HG02763 (cell line): Measurements from ENCODE around the gene CARD11.
A peak's percentile ranks its signal among the peaks of the same experiment; 100 is the strongest.

Experiments
- ATAC-seq: cut with Tn5 transposase; IDR thresholded peaks from one replicate; pipeline ENCODE4 v1.9.1; 2021; ENCODE audit warnings: mild to moderate bottlenecking, moderate library complexity; ENCODE audit not compliant: unreplicated experiment

Gene CARD11

GRCh38 chr7:2984091-2984490, 59.6 kb downstream of the CARD11 start:
- no peak for ATAC-seq

DNA sequence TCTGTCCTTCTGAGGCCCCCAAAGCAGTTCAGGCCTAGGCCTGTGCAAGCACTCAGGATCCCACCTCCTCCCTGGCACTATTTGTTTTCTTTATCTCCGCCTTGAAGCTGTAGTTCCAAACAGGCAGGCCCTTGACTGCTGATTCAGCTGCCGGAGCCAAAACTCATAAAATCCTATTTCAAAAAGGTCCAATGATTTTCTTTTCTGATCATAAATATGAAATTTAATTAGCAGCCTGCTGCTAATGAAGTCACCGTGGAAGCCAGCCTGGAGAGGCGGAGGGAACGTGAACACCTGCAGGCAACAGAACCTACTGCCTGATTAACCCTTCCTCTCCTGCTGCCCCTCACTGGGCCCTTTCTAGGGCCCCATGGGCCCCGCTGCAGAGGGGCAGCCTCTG, 60.1 kb downstream of the CARD11 start:
- no peak for ATAC-seq

DNA sequence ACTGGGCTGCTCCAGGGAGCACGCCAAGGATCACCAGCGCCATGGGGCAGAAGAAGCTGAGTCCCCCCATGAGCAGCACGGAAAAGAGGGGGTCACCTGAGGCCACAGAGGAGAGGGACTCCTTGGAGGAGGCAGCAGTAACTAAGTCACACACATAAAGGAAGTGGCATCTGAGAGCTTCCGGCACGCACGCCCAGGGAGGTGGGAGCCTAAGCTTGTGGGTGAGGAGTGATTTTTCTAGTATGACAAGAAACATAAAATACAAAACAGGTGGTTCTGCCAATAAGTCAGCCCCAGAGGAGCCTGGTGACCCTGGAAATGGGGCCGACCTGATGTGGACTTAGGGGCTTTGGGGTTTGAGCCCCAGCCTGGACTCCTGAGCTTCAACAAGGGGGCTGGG, 60.8 kb downstream of the CARD11 start:
- ATAC-seq, result no peak

DNA sequence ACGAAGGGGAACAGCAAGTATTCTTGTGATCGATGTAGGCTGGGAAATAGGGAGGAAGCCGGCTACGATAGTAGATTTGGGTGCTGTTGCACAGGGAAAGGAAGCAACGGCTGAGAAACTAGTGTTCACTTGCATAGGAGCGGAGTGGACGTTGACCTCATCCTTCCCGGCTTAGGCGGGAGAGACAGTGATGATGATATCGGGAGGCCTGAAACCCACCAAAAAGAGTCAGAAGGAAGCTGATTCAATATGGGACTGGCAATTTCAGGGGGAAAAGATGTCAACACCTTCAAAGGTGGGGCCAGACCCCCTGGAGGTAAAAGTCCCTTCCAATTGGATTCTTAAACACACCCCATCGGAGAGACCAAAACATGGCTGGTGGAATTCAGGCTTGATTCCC, 61.3 kb downstream of the CARD11 start:
- no peak for ATAC-seq

DNA sequence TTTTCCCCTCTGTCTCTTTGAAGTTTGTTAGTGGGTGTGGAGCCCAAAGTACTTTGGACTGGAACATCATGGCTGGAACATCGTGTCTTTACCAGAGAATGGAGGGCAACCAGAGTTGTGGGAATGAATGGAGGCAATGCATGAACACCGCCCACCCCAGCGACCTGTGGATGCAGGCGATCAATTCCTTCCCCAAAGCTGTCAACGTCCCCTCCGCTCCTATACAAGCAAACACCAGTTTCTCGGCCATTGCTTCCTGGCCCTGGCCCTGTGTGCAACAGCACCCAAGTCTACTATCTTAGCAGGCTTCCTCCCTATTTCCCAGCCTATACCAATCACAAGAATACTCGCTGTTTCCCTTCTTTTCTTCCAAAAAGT, 62.6 kb downstream of the CARD11 start:
- ATAC-seq, result no peak

GRCh38 chr7:2980401-2981102, 63.1 kb downstream of the CARD11 start:
- no peak for ATAC-seq

DNA sequence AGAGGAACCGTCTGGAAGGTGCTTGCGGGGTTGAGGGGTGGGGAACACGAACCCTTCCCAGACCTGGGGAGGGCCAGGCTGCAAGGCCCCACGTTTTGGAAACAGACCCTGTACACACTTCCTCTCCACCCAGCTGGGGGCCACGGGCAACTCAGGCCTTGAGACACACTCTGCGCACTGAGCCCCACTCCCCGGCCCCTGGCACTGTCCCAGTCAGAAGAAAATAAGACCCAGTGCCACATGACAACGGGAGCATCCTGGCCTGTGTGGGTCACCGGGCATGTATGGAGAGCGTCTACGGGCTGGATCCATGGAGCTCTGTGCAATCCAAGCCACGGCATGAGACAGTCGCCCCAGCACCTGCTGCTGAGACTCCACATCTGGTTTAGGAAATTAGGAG, 63.7 kb downstream of the CARD11 start:
- ATAC-seq, result no peak

- no peak for ATAC-seq
Measured at GRCh38 chr7:2979201-2979631, 64.5 kb downstream of the CARD11 start.

DNA sequence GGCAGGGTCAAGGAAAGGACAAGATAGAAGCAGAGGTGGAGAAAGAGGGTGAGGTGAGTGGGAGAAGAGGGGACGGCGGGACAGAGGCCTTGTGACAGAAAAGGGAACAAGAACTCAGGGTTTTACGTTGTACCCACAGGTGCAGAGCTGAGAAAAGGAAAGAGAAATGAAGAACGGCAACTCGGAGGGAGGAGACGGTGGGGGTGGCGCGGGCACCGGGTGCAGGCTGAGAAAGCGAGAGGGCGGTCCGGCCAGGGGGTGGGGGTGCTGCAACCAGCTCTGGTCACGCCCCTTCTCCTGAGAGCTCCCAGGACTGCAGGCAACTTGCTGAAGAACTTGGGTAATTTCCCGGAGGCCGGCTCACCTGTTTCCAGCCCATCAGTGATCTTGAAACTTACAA, 65.3 kb downstream of the CARD11 start:
- peak; percentile 84 for ATAC-seq

GRCh38 chr7:2975821-2976371, 67.8 kb downstream of the CARD11 start:
- no peak for ATAC-seq

DNA sequence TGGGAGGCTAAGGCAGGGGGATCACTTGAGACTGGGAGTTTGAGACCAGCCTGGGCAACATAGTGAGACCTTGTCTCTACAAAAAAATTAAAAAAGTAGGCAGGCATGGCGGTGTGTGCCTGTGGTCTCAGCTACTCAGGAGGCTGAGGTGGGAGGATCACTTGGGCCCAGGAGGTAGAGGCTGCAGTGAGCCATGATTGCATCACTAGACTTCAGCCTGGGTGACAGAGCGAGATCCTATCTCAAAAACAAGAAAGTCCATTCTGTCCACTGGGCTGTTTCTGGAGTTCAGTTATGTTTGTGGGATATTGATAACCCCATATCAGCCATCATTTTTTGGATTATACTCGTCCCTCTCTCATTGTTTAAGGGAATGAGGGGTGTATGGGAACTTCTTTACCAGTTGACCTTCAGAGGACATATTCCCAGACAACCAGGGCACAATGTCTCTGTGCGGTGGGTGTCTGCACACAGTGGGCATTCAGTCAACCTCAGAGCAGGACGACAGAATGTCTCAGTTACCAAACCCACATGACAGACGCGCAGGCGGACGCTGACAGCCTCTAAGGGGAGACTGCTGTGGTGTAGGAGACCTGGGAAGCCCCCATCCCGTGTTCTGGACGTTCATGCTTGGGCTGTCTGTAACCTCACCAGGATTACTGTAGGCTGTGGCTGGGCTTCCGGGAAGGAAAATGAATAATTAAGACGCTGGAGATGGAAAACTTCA, 69.4 kb downstream of the CARD11 start:
- no peak for ATAC-seq

DNA sequence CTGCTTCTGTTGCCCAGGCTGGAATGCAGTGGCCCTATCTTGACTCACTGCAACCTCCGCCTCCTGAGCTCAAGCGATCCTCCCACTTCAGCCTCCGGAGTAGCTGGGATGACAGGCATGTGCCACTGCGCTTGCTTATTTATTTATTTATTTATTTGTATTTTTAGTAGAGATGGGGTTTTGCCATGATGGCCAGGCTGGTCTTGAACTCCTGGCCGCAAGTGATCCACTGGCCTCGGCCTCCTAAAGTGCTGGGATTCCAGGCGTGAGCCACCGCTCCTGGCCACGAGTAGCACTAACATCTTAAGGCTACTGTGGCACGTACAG, 70.9 kb downstream of the CARD11 start:
- ATAC-seq, result no peak

DNA sequence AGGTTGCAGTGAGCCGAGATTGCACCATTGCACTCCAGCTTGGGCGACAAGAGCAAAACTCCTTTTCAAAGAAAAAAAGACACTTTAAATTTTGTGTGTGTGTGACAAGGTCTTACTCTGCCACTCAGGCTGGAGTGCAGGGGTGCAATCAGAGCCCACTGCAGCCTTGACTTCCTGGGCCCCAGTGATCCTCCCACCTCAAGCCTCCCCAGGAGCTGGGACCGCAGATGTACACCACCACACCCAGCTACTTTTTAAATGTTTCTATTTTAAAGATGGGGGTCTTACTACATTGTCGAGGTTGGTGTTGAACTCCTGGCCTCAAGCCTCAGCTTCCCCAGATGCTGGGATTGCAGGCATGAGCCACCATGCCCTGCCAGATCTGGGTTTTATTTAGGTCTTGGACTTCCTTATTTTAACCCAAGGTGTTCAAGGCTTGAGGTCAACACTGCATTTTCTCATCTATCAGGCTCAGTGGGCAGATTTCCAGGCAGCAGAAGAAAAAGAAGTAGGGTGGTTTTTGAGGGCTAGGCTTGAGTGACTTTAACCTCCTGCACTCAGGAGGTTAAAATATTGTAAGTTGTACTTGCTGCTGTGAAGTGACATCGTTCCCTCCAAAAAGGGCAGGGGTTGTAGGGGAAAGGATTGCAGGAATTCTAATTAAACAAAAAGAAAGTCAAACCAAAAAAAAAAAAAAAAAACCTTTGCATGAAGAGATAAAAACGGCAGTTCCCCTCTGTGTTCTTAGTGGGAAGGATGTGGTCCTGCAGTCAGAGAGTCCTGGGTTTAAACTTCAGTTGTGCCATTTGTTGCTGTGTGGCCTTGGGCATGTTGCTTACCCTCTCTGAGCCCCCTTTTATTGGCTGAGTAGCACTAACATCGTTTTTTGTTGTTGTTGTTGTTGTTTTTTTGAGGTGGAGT, 71.5 kb downstream of the CARD11 start:
- no peak for ATAC-seq

DNA sequence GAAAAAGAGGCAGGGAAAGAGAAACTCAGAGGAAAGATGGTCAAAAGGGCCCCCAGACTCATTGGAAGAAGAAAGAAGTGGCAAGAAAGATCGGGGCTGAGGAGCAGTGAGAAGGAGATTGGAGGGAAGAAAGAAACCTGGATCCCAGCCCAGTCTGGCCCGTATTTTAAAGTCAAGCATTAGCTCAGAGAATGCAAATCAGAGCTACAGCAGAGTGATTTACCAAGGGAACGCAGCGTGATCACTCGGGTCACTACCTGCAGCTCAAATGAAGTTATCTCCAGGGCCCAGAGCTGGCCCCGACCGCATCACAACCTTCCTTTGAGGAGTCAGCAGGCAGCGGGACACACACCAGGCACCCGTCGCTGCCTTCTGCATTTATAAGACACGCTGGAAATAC, 72.8 kb downstream of the CARD11 start:
- no peak for ATAC-seq

GRCh38 chr7:2970307-2970664, 73.4 kb downstream of the CARD11 start:
- no peak for ATAC-seq

- ATAC-seq, result no peak
Measured at GRCh38 chr7:2969398-2970306, 74.0 kb downstream of the CARD11 start.

GRCh38 chr7:2968616-2969397, 74.9 kb downstream of the CARD11 start:
- no peak for ATAC-seq

DNA sequence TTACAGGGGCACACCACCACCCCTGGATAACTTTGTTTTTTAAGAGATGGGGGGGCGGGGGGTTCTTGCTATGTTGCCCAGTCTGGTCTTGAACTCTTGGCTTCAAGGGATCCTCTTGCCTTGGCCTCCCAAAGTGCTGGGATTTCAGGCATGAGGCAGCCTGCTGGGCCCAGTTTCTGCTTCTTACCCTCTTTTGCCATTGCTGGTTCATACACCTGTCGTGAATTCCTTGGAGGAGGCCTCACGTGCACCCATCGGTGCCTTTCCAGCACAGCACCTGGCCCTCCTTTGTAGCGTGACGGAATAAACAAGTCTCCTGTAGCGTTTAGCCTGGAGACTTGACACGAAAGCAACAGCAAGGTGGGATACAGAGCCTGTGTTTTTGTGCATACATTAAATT, 75.5 kb downstream of the CARD11 start:
- no peak for ATAC-seq

- ATAC-seq, result no peak
Measured at GRCh38 chr7:2967705-2968104, 76.0 kb downstream of the CARD11 start.

GRCh38 chr7:2967253-2967652, 76.4 kb downstream of the CARD11 start:
- ATAC-seq, result no peak
